NCI-H1694 (cell line): ENCODE measurements around the gene C2orf42.
"Not testable (repeated sequence)": the region's sequence is repeated elsewhere in the genome, so short reads cannot be mapped to it uniquely, and the experiment has no call there.

Experiments used
- DNase-seq: peaks from one replicate; lab custom pipeline; 2025; lab: John Stamatoyannopoulos, UW

The C2orf42 gene

DNA sequence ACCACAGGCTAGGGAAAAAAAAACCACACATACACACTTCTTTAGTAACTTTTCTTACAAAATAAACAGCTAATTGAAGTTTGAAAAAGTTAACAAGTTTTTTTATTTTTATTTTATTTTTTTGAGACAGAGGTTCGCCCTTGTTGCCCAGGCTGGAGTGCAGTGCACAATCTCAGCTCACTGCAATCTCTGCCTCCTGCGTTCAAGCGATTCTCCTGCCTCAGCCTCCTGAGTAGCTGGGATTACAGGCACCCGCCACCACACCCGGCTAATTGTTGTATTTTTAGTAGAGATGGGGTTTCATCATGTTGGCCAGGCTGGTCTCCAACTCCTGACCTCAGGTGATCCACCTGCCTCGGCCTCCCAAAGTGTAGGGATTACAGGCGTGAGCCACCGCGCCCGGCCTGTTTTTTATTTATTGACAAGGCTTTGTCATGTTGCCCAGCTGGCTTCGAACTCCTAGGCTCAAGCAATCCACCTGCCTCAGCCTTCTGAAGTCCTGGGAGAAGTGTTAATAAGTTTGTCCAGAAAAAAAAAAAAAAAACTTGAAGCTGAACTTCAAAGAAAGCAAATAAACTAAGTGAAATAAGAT is 21.1 kb downstream of the C2orf42 start:
- DNase-seq, result not testable (repeated sequence)

- no peak for DNase-seq
Measured at GRCh38 chr2:70161069-70161534, 29.7 kb downstream of the C2orf42 start.

- DNase-seq, result no peak
Measured at GRCh38 chr2:70160545-70160944, 30.3 kb downstream of the C2orf42 start.

DNA sequence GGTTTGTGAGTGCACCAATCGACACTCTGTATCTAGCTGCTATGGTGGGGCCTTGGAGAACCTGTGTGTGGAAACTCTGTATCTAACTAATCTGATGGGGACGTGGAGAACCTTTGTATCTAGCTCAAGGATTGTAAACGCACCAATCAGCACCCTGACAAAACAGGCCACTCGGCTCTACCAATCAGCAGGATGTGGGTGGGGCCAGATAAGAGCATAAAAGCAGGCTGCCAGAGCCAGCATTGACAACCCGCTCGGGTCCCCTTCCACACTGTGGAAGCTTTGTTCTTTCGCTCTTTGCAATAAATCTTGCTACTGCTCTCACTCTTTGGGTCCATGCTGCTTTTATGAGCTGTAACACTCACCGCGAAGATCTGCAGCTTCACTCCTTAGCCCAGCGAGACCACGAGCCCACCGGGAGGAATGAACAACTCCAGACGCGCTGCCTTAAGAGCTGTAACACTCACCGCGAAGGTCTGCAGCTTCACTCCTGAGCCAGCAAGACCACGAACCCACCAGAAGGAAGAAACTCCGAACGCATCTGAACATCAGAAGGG is 41.6 kb downstream of the C2orf42 start:
- not testable (repeated sequence) for DNase-seq

DNA sequence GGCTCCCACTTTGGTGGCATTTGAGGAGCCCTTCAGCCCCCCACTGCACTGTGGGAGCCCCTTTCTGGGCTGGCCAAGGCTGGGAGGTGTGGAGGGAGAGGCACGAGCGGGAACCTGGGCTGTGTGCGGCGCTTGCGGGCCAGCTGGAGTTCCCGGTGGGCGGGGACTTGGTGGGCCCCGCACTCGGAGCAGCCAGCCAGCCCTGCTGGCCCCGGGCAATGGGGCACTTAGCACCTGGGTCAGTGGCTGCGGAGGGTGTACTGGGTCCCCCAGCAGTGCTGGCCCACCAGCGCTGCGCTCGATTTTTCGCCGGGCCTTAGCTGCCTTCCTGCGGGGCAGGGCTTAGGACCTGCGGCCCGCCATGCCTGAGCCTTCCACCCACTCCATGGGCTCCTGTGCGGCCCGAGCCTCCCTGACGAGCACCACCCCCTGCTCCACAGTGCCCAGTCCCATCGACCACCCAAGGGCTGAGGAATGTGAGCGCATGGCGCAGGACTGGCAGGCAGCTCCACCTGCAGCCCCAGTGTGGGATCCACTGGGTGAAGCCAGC is 42.5 kb downstream of the C2orf42 start:
- DNase-seq, result not testable (repeated sequence)

- DNase-seq, result no peak
Measured at GRCh38 chr2:70145851-70146739, 44.7 kb downstream of the C2orf42 start.

DNA sequence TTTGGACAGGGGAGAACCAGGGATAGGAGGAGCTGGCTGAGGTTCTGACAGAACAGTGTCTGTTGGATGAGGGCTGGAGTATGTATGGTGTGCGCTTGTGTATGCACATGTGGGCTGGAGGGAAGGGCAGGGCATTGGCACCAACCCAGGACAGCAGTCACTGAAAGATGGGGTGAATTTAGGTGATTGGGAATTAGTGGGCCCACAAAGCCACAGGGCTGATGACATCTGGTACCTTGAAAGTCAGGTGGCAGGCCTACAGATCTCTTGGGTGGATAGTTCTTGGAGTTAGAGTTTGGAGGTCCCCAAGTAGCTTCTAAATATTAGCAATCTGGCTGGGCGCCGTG is 45.7 kb downstream of the C2orf42 start:
- DNase-seq, result no peak

DNA sequence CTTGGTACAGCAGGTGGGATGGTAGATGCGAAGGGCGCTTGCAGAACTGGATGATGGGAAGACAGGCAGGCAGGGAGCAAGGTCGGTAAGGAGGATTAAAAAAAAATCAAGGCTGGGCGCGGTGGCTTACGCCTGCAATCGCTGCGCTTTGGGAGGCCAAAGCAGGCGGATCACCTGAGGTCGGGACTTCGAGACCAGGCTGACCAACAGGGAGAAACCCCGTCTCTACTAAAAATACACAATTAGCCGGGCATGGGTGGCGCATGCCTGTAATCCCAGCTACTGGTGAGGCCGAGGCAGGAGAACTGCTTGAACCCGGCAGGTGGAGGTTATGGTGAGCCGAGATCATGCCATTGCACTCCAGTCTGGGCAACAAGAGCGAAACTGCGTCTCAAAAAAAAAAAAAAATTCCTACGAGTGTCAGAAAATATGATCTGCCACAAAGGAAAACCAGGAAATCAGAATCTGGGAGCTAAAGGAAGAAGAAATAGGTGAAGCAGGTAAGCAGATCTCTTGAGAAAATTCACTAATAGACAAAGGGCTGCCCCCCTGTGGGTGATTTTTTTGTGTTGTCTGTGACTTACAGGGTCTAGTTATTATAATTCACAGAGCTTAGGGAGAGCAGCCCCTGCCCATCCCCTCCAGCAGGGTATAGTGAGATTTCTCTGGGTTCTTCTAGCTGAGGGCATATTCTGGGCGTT is 46.2 kb downstream of the C2orf42 start:
- no peak for DNase-seq

DNA sequence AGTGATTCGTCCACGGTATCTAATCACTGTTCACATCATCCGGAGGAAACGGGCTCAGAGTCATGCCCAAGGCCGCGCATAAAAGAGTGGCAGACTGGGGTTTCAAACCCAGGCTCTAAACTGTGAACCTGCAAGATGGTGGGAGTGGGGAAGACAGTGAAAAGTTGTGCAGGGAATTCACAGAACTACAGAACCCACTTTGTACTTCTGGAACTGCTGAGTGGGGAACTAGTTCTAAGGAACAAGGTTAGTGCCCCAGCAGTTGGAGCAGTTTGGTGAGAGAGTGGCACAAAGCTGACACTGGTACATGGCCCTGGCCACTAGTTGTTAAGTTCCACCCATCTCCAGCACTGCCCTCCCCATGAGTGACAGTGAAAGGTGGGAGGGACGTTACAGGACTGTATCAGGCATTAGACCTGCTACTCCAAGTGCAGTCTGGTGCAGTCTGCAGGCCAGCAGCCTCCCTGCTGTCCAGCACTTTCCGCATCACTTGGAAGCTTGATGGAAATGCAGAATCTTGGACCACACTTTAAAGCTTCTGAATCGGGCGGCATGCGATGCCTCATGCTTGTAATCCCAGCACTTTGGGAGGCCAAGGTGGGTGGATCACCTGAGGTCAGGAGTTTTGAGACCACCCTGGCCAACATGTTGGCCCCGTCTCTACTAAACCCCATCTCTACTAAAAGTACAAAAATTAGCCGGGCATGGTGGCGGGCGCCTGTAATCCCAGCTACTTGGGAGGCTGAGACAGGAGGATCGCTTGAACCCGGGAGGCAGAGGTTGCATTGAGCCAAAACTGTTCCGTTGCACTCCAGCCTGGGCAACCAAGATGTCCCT is 47.3 kb downstream of the C2orf42 start:
- no peak for DNase-seq

DNA sequence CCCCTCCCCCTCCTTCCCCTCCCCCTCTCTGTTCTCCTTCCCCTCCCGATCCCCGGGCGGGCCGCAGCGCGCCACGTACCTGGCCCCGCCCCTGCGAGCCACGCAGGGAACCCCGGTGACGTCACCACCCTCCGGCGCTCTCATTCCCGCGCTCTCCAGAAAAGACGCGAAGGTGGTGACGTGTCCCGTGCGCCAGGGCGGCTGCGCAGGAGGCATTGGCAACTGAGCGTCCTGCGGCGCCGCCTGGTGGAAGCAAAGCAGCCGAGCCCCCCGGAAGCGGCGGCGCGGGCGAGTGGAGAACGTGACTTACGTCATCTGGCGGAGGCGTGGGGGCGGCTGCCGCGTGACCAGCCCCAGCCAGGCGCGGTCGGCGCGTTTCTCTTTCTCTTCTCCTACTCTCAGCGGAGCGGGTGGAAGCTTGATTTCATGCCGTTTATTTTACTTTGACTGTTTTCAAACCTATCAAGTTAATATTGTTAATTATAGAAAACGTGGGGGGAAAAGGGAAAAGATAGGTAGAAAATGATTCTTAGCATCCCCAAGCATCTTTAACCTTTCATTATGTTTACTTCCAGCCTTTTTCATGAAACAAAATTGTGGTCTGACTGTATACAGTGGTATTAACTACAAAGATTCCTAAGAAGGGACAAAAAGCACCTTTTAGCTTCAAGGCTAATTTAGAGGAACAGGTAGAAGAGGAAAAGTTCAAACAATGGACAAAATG is 48.1 kb downstream of the C2orf42 start:
- DNase-seq, result peak; percentile 97

GRCh38 chr2:70141902-70142589 is 48.8 kb downstream of the C2orf42 start:
- no peak for DNase-seq

DNA sequence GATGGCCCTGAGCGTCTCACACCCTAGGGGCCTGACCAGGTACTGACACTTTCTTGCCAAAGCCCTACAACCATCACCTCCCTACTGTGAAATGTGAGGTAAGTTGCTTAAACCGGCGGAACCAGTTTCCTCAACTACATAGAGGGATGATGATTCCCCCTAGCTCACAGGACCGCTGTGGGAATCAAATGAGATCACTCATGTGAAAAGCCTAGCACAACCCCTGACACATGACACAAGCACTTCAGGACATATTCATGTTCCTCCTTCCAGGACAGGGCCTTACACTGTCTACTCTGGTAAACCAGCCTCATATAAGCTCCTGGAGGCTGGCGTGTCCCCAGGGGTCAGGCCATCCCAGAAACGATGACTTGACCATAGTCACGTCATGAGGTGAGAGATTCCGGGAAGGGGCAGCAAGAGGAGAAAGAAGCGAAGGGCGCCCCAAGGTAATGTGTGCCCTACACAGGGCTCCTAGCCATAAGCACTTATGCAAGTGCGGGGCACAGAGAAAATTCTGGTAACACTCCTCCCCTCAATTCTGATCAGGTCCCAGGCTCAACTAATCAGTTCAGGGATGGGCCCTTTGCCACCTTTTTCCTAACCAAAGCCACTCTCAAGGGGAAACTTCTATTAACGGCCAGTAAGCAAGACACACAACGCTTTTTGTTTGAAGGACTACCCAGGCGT is 49.5 kb downstream of the C2orf42 start:
- peak; percentile 55 for DNase-seq

GRCh38 chr2:70140791-70141211 is 50.0 kb downstream of the C2orf42 start:
- peak; percentile 55 for DNase-seq

GRCh38 chr2:70134323-70134983 is 56.4 kb downstream of the C2orf42 start:
- not testable (repeated sequence) for DNase-seq

GRCh38 chr2:70133491-70134322 is 57.1 kb downstream of the C2orf42 start:
- no peak for DNase-seq

DNA sequence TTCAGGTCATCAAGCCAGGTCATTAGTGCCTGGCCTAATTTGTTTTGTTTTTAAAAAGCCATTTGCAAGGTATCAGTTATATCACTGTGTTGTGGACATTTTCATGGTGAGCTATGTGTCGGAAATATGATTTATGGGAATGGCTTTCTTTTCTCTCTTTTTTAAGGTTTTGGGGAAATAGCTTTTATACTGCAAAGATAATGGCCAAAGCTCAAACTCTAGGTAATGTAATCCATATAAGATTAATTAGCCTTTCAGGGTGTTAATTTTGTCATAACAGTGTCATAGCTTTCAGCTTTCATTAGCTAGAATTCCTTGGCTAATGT is 57.7 kb downstream of the C2orf42 start:
- DNase-seq, result no peak

GRCh38 chr2:70132244-70133126 is 58.3 kb downstream of the C2orf42 start:
- peak; percentile 65 for DNase-seq
